RWPE1 (cell line): ENCODE measurements around the gene MOSPD3.

Source experiments
- CTCF ChIA-PET: fragments of 350-600 bp; sonication (Branson Sonifier 250); formaldehyde crosslinking; extraction: SDS; loops from one replicate; lab custom pipeline; 2021; lab: Yijun Ruan, JAX
- POLR2A ChIA-PET: fragments of 400-600 bp; formaldehyde crosslinking; extraction: SDS; loops from one replicate; lab custom pipeline; 2020; ENCODE audit warnings: antibody characterized with exemption; ENCODE audit not compliant: low non-redundant PET; lab: Yijun Ruan, JAX
- DNase-seq: peaks from one replicate; pipeline ENCODE4 v3.0.0; 2012; ENCODE audit warnings: low spot score
- H3K27ac ChIP-seq: fragments of 450-650 bp; 2 replicates; pipeline ENCODE4 v1.5.1; 2017
- TF ChIP-seq, protein P1 (sequence below): fragments of 450-650 bp; conservative IDR thresholded peaks from 2 replicates; pipeline ENCODE4 v1.5.1; 2017; ENCODE audit warnings: low read depth, mild to moderate bottlenecking

The MOSPD3 gene

DNA sequence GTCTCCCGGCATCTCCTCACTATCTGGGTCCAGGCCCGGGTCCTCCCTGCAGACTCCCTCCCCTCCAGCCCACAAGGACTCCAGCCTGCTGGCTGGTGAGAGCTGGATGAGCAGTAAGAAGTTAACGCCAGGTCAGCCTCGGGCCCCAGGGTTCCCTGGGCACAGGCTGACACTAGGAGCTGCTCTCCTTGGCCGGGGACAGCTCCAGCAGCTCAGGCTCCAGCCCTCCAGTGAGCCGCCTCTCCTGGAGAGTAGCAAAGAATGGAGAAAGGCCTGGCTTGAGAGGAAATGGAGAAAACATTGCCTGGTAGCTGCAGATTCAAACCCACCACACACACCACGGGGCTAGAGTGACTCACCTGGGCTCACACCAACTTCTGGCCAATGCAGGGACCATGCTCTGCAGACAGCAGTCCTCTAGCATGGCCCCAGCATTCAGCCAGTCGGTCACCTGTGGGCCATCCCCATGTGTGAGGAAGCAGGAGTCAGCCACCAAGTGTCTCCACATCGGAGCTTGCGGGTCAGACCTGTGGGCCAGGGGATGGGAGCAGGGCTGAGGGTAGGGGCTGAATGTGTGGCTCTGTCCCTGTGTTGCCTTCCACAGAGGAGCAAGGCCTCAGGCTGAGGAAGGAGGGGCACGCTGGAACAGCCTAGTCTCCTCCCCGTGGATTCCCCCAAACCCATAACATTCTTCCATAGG, 45.2 kb upstream of the MOSPD3 start:
- POLR2A ChIA-PET = no interaction called here
- no peak for DNase-seq
- CTCF ChIA-PET = no interaction called here
- TF ChIP-seq, protein P1, sequence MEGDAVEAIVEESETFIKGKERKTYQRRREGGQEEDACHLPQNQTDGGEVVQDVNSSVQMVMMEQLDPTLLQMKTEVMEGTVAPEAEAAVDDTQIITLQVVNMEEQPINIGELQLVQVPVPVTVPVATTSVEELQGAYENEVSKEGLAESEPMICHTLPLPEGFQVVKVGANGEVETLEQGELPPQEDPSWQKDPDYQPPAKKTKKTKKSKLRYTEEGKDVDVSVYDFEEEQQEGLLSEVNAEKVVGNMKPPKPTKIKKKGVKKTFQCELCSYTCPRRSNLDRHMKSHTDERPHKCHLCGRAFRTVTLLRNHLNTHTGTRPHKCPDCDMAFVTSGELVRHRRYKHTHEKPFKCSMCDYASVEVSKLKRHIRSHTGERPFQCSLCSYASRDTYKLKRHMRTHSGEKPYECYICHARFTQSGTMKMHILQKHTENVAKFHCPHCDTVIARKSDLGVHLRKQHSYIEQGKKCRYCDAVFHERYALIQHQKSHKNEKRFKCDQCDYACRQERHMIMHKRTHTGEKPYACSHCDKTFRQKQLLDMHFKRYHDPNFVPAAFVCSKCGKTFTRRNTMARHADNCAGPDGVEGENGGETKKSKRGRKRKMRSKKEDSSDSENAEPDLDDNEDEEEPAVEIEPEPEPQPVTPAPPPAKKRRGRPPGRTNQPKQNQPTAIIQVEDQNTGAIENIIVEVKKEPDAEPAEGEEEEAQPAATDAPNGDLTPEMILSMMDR = no peak
- peak overlapping the region; percentile 46 for H3K27ac ChIP-seq

DNA sequence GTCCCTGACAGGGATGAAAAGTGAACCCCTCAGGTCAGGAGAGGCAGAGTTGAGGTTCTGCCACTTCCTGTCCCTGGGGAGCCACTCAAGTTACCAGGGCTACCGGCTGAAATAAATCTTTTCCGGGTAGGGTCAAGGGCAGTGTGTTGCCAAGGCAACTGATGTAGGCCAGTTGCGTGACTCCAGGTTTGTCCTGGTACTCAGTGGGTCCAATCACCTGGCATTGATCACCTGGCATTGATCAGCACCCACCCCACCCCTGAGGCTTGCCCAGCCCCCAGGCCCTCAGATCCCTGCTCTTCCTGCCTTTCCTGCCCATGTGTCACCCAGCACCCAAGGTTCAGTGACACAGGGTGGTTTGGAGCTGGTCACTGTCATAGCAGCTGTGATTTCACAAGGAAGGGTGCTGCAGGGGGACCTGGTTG, 44.6 kb upstream of the MOSPD3 start:
- TF ChIP-seq, protein P1 = no peak
- POLR2A ChIA-PET = no interaction called here
- H3K27ac ChIP-seq = peak overlapping the region; percentile 46
- CTCF ChIA-PET = no interaction called here
- DNase-seq = no peak

DNA sequence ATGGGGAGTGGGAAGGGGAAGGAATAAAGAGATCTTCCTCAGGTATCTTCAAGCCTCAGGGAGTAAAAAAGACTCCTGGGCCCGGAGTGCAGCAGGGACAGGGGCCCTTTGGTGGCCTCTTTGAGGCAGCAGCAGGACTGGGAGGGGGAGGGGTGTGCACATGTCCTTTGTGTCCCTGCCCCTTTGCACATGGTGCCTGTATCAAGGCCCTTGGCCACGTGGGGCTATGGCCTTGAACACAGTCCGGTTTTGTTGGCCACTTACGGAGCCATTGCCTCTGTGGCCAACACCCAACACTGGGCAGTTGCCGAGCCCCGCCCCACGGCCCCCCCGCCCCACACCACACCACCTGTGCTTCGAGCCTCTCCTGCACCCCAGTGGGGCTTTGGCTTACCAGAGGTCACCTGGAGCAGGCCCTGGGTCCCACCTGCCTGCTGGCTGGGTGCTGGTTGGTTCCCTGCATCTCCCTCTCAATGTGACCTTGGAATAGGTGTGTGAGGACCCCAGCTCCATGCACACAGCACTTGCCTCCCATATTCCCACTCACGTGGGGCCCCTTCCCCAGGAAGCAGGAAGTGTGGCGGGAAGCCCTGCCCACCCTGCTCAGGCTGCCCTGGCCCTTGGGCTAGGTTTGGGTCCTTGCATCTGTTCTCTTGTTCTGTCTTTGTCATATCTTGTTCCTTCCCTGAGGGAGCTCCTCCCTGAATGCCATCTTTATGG, 44.0 kb upstream of the MOSPD3 start:
- TF ChIP-seq, protein P1 = no peak
- no peak for DNase-seq
- CTCF ChIA-PET = interaction anchor here (0.7 to 1.1 kb wide), 4 partner anchors 8 to 98 kb away, joined by 3 to 4 read pairs (median 4); no protein-coding TSS in a partner anchor
- H3K27ac ChIP-seq = peak overlapping the region; percentile 46
- POLR2A ChIA-PET = interaction anchor here (0.6 kb wide), 1 partner anchor 255 kb away, joined by 5 read pairs; no protein-coding TSS in a partner anchor

DNA sequence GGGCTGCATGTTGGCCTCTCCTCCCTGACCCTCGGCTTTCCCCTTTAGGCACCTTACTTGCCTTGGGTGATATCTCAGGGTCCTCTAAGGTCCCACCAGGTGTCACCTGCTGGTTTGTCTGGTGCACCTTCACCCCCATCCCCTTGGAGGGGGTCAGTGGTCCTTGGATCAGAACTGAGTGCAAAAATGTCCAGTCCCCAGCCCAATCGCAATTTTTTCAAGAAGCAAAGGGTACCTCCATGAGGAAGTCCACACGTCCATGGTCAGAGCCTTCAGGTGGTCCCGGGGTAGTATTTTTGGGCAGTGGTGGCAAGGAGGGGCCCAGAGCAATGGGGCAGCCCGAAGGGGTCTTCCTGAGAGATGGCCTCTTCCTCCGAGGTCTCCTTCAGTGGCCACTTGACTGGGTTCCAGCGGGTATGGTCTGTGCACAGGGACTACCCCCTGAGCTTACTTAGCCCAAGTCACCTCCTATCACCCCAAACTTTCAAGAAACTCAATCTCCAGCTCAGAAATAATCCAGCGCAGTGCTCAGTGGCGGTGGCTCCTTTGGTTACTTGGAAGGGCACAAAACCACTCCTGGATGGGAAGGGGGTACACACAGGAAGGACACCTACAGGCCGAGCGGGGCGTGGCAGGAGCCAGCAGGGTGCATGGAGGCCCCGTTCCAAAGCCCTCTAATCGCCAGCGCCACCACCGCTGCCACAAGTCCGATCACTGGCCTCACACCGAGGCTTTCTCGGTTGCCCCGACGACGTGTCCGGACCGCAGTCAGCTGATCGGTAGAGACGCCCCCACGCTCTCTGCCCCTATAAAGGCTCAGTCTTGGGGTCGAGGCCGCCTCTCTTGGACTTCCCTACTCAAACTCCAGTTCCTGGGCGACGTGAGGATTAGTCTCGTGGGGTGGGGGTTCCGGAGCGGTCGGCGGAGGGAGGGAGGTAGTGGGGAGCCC, 43.2 kb upstream of the MOSPD3 start:
- ChIA-PET POLR2A (no interaction called here), CTCF (interaction anchor here (0.5 to 1.1 kb wide), 6 partner anchors 9 to 324 kb away, joined by 3 to 4 read pairs (median 3); partner anchors contain the start of gene SPACDR)
- 0 out of 2 replicates have a peak overlapping the region, but pooled peaks have one; percentile 8 for H3K27ac ChIP-seq
- TF ChIP-seq, protein P1 = peak; percentile 29
- DNase-seq = no peak

- ChIA-PET CTCF (interaction anchor here (0.7 to 1.8 kb wide), 2 partner anchors 12 to 280 kb away, joined by 3 to 5 read pairs; no protein-coding TSS in a partner anchor), POLR2A (interaction anchor here (1.1 kb wide), 1 partner anchor 14 kb away, joined by 4 read pairs; no protein-coding TSS in a partner anchor)
- no peak overlapping the region; the same call in 1 of the 2 replicates for H3K27ac ChIP-seq
- TF ChIP-seq, protein P1 = no peak
- no peak for DNase-seq
Observed at GRCh38 chr7:100570954-100571828, 41.1 kb upstream of the MOSPD3 start.
